Measurements from ENCODE around the gene NELFA.

DNA sequence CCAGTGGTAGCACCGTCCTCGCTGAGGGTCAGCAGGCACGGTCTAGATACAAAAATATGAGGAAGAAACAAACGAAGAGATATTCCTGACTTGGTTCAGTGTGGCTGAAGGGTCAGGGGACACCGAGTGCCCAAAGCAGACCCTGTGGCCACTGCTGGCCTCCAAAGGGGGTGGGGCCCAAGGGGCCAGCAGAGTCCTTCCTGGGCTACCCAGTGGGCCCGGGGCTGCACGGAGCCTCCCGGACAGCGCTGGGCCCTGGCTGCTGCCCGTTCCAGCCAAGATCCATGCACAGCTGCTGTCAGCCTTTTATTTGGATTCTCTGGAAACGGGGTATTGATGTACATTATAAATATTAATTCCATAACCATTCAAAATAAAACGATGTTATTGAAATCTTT, 20.4 kb downstream of the NELFA start:
- TF ChIP-seq YY1 (IDR thresholded peaks at IDR 0.05; ENCODE audit: extremely low read depth, insufficient replicate concordance, low read depth, low read length) (no peak), SIN3A (IDR thresholded peaks at IDR 0.05; ENCODE audit: low read depth) (no peak)
- TF ChIP-seq, protein P1, sequence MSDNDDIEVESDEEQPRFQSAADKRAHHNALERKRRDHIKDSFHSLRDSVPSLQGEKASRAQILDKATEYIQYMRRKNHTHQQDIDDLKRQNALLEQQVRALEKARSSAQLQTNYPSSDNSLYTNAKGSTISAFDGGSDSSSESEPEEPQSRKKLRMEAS (IDR thresholded peaks at IDR 0.05), result no peak

All from HCT116 (cell line).